Neural progenitor cell (in vitro differentiated cells): ENCODE measurements around the gene ADM5. TPM values are rescaled to one million over a fixed set of nuclear protein-coding genes. Genes with fewer than 3 reads are reported as not detected.
A peak's percentile ranks its signal among the peaks of the same experiment; 100 is the strongest.

Source experiments
- DNase-seq: peaks from one replicate; pipeline ENCODE4 v3.0.0-alpha.2; 2016; ENCODE audit warnings: low spot score
- H2AFZ ChIP-seq: fragments of 200-600 bp; sonication (generic); replicated peaks from 2 replicates; pipeline ENCODE4 v1.6.1; 2016; ENCODE audit warnings: antibody characterized with exemption
- H3F3A ChIP-seq: fragments of 200-600 bp; sonication (generic); 2 replicates; pipeline ENCODE4 v1.6.1; 2016; ENCODE audit warnings: antibody characterized with exemption, low read depth
- H3K27ac ChIP-seq: fragments of 200-600 bp; sonication (generic); 2 replicates; pipeline ENCODE4 v1.5.1; 2016; ENCODE audit warnings: mild to moderate bottlenecking
- H3K27me3 ChIP-seq: fragments of 200-600 bp; sonication (generic); 2 replicates; pipeline ENCODE4 v1.6.1; 2016; ENCODE audit warnings: mild to moderate bottlenecking, moderate library complexity
- H3K36me3 ChIP-seq: fragments of 200-600 bp; sonication (generic); 2 replicates; pipeline ENCODE4 v1.5.1; 2016
- H3K4me1 ChIP-seq: fragments of 200-600 bp; sonication (generic); 2 replicates; pipeline ENCODE4 v1.6.1; 2016; ENCODE audit warnings: mixed run types
- H3K4me2 ChIP-seq: fragments of 200-600 bp; sonication (generic); 2 replicates; pipeline ENCODE4 v1.6.1; 2016
- H3K4me3 ChIP-seq: fragments of 200-600 bp; sonication (generic); 2 replicates; pipeline ENCODE4 v1.5.1; 2016
- H3K79me2 ChIP-seq: fragments of 200-600 bp; sonication (generic); 2 replicates; pipeline ENCODE4 v1.6.1; 2016; ENCODE audit warnings: low read depth
- H3K9ac ChIP-seq: fragments of 200-600 bp; sonication (generic); 2 replicates; pipeline ENCODE4 v1.6.1; 2016
- H3K9me3 ChIP-seq: fragments of 200-600 bp; sonication (generic); 2 replicates; pipeline ENCODE4 v1.5.1; 2016; ENCODE audit warnings: low read depth
- H4K20me1 ChIP-seq: fragments of 200-600 bp; sonication (generic); 2 replicates; pipeline ENCODE4 v1.6.1; 2016; ENCODE audit warnings: low read depth
- H3K27ac Mint-ChIP-seq: 3 replicates; pipeline ENCODE4 v1.8.0; 2021; ENCODE audit warnings: mixed read lengths
- H3K27me3 Mint-ChIP-seq: 2 replicates; pipeline ENCODE4 v1.8.0; 2022; ENCODE audit warnings: low read depth, mild to moderate bottlenecking, inconsistent platforms, moderate library complexity, mixed read lengths; ENCODE audit not compliant: insufficient read depth
- H3K36me3 Mint-ChIP-seq: 3 replicates; pipeline ENCODE4 v1.8.0; 2021; ENCODE audit warnings: mixed read lengths
- H3K4me1 Mint-ChIP-seq: 3 replicates; pipeline ENCODE4 v1.8.0; 2021; ENCODE audit warnings: mixed read lengths
- H3K4me3 Mint-ChIP-seq: 3 replicates; pipeline ENCODE4 v1.8.0; 2021; ENCODE audit warnings: mild to moderate bottlenecking, moderate library complexity, mixed read lengths
- H3K9me3 Mint-ChIP-seq: 3 replicates; pipeline ENCODE4 v1.8.0; 2020; ENCODE audit warnings: mixed read lengths
- CTCF ChIP-seq: fragments of 200-600 bp; sonication (generic); IDR thresholded peaks from 2 replicates; pipeline ENCODE4 v1.5.1; 2017; ENCODE audit warnings: antibody characterized with exemption, mild to moderate bottlenecking
- EZH2 ChIP-seq: fragments of 200-600 bp; sonication (generic); IDR thresholded peaks from 2 replicates; pipeline ENCODE4 v1.6.1; 2017; ENCODE audit warnings: antibody characterized with exemption, mild to moderate bottlenecking, moderate library complexity
- EZH2phosphoT487 ChIP-seq: fragments of 200-600 bp; sonication (generic); IDR thresholded peaks from 2 replicates; pipeline ENCODE4 v1.6.1; 2017; ENCODE audit warnings: antibody characterized with exemption
- total RNA-seq: library from RNA; depleted of rRNA; stranded (reverse); fragments of >200 nt; gene quantifications from 2 replicates; pipeline ENCODE4 v1.2.3, GENCODE V29; 2015; ENCODE audit warnings: low replicate concordance

The ADM5 gene
- total RNA-seq, 1 donor from 2014 or later, result 6.0 TPM

DNA sequence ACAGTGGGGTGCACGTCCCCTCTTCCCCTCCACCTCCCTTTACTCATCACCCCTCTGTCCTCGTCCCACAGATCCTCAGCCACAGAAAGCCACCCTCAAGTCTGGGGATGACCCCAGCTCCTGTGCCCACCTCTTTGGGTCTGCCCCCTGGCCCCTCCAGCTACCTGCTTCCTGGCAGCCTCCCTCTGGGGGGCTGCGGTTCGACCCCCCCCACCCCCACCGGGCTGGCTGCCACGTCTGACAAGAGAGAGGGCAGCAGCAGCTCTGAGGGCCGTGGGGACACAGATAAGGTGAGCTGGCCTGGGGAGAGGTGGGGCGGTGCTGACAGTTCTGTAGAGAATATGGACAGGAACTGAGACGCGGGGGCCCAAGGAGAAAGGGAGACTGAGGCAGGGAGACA lies 34.8 kb upstream of the ADM5 start:
- TF ChIP-seq CTCF (no peak), EZH2 (no peak), EZH2phosphoT487 (no peak)
- DNase-seq, result no peak
- Histone ChIP-seq H3K79me2 (no peaks in the 10 kb centered on the region), H3K27ac (no peak overlapping the region), H3K9me3 (no peaks in the 10 kb centered on the region), H3K36me3 (no peaks in the 10 kb centered on the region), H3K4me1 (no peaks in the 10 kb centered on the region), H4K20me1 (peaks cover 22% of the 10 kb centered on the region), H2AFZ (no peak overlapping the region), H3K4me2 (no peak overlapping the region), H3K27me3 (no peaks in the 10 kb centered on the region), H3K4me3 (no peak overlapping the region), H3F3A (peaks cover 16% of the 10 kb centered on the region), H3K9ac (no peak overlapping the region)
- peak overlapping the region; percentile 66 for H3K4me3 Mint-ChIP-seq
- no peak overlapping the region for H3K27ac Mint-ChIP-seq
- peaks cover 3% of the 10 kb centered on the region for H3K27me3 Mint-ChIP-seq
- H3K9me3 Mint-ChIP-seq, result no peaks in the 10 kb centered on the region
- no peaks in the 10 kb centered on the region for H3K4me1 Mint-ChIP-seq
- peaks cover 32% of the 10 kb centered on the region for H3K36me3 Mint-ChIP-seq

GRCh38 chr19:49655570-49656455 lies 33.6 kb upstream of the ADM5 start:
- peaks cover 4% of the 10 kb centered on the region for H3K36me3 ChIP-seq
- no peak overlapping the region for H3K4me3 Mint-ChIP-seq

DNA sequence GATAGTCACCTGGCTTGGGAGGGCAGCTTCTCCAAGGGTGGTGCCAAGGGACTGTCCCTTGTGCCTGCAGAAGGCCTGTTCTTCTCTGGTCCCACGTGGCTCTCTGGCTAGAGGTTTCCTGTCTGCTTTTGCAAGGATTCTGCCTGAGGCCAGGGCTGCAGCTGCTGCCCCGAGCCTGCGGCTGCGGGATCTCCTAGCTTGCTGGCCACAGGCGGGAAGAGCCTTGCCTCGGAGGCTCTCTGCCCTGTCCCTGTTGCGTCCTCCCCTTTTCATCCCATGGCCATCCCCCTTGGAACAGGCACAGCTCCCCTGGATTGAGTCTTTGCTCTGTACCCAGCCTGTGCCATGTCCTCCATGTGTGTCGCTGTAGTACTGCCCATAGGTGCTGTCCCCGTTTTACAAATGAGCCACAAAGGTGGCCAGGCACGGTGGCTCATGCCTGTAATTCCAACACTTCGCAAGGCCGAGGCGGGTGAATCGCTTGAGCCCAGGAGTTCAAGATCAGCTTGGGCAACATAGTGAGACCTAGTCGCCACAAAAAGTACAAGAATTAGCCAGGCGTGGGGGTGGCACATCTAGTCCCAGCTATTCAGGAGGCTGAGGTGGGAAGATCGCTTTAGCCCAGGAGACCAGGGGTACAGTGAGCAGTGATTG lies 32.8 kb upstream of the ADM5 start:
- Histone ChIP-seq H4K20me1 (peaks cover 22% of the 10 kb centered on the region), H3K4me3 (no peak overlapping the region), H3K79me2 (no peaks in the 10 kb centered on the region), H3K4me1 (no peaks in the 10 kb centered on the region), H3K27ac (no peak overlapping the region), H3K4me2 (no peak overlapping the region), H2AFZ (no peak overlapping the region), H3F3A (peaks cover 24% of the 10 kb centered on the region), H3K36me3 (peaks cover 4% of the 10 kb centered on the region), H3K9ac (no peak overlapping the region), H3K9me3 (no peaks in the 10 kb centered on the region), H3K27me3 (no peaks in the 10 kb centered on the region)
- DNase-seq, result no peak
- Mint-ChIP-seq H3K27me3 (no peaks in the 10 kb centered on the region), H3K27ac (peak overlapping the region; percentile 64), H3K36me3 (peaks cover 33% of the 10 kb centered on the region), H3K9me3 (no peaks in the 10 kb centered on the region), H3K4me3 (no peak overlapping the region), H3K4me1 (no peaks in the 10 kb centered on the region)
- TF ChIP-seq EZH2phosphoT487 (no peak), CTCF (no peak), EZH2 (no peak)

More at GRCh38 chr19:49655570-49656455, 33.6 kb upstream of the ADM5 start:
- no peaks in the 10 kb centered on the region for H3K4me1 ChIP-seq
- Mint-ChIP-seq H3K4me1 (no peaks in the 10 kb centered on the region), H3K36me3 (peaks cover 35% of the 10 kb centered on the region), H3K9me3 (no peaks in the 10 kb centered on the region), H3K27ac (no peak overlapping the region), H3K27me3 (no peaks in the 10 kb centered on the region)
- H3K27ac ChIP-seq, result no peak overlapping the region
- no peak overlapping the region for H3K4me3 ChIP-seq
- no peaks in the 10 kb centered on the region for H3K79me2 ChIP-seq
- no peak overlapping the region for H3K4me2 ChIP-seq
- TF ChIP-seq EZH2, result no peak
- TF ChIP-seq EZH2phosphoT487, result no peak
- TF ChIP-seq CTCF, result no peak
- H4K20me1 ChIP-seq, result peaks cover 22% of the 10 kb centered on the region
- H3K9ac ChIP-seq, result no peak overlapping the region
- DNase-seq, result no peak
- no peaks in the 10 kb centered on the region for H3K9me3 ChIP-seq
- no peak overlapping the region for H2AFZ ChIP-seq
- H3F3A ChIP-seq, result peaks cover 22% of the 10 kb centered on the region
- no peaks in the 10 kb centered on the region for H3K27me3 ChIP-seq
